ENCODE measurements around the gene IRAK1.
A peak's percentile ranks its signal among the peaks of the same experiment; 100 is the strongest.

Gene IRAK1

DNA sequence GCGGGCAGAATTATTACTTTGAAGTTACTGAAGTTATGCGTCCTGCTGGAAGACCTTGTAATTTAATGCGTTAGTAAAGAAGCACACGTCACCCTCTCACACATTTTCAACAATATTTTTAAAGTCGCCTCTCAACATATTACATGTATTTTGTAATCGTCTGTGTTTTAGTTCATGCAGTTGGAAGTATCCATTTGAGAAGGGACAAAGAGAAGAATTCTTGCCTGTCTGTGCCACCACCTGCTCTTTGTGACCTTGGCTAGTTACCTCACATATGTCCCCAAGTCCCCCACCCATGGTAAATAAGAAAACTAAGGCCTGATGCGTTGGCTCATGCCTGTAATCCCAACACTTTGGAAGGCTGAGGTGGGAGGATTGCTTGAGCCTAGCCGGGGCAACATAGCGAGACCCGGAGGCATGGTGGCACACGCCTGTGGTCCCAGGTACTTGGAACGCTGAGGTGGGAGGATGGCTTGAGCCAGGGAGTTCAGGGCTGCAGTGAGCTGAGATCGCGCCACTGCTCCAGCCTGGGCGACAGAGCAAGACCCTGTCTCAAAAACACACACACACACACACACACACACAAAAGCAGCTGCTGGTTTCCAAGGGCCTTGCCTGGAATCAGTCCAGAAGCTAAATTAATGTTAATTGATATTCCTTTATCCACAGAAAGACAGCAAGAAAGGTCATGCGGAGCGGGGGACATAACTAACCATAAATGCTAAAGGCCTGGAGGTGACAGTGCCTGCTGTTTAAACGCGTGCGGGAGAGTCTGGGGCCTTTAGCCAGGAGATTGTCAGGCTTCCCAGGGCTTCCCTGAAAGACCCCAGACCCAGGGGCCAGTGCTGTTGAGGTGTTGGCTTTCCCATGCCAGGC, 46.3 kb downstream of the IRAK1 start:
- FAIRE-seq: peak; percentile 86
- TF ChIP-seq TAF1 (IDR thresholded peaks at IDR 0.05; ENCODE audit: borderline replicate concordance, low read depth, low read length) (no peak), POLR2AphosphoS5 (IDR thresholded peaks at IDR 0.05; ENCODE audit: low read depth, low read length) (0 out of 2 replicates have a peak, but pooled peaks have one; percentile 4)
- DNase-seq (ENCODE audit: insufficient read length): no peak

DNA sequence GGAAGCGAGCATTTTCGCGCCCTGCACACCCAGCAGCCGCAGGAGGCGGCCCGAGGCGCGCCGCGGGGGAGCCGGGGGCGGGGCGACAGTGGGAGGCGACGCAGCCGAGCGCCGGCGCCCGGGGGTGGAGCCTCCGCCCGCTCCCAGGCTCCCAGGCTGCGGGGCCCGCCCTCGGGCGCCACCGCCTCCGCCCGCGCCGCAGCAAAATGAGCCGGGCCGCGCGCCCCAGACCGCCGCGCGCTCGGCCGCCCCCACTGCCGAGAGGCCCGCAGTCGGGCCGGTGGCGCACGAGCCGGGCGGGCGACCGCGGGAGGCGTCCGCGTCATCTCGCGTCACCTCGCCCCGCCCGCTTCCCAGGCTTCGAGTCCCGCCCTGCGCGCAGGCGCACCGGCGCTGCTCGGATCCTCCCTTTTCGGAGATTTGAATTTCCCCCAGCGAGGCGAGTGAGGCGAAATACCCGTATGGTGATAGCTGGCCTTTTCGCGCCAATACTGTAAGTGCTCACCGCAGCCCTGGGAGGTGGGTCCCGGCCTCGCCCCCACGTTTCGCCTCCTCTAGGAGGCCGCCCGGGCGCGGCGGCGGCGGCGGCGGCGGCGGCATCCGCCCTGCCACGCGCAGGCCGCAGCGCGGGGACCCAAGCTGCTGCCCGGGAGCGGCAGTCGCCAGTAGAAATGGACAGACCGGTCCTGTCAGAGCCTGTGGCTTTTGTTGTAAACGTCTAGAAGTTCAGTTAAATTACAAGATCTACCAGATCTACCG, 47.2 kb downstream of the IRAK1 start, which contains the start of gene TMEM187:
TSS of gene TMEM187 (plus strand) at position 387 of the 759 bp plus-strand sequence. CDS start 9,309 bp downstream, outside the sequence.
- FAIRE-seq (no peak), DNase-seq (ENCODE audit: insufficient read length) (peak; percentile 93)
- TF ChIP-seq POLR2A (IDR thresholded peaks at IDR 0.05; ENCODE audit: low read depth, low read length) (peak; percentile 70; the same call in 1 of the 2 replicates), TAF1 (IDR thresholded peaks at IDR 0.05; ENCODE audit: borderline replicate concordance, low read depth, low read length) (no peak; the same call in 1 of the 2 replicates), POLR2AphosphoS5 (IDR thresholded peaks at IDR 0.05; ENCODE audit: low read depth, low read length) (0 out of 2 replicates have a peak, but pooled peaks have one; percentile 10)

DNA sequence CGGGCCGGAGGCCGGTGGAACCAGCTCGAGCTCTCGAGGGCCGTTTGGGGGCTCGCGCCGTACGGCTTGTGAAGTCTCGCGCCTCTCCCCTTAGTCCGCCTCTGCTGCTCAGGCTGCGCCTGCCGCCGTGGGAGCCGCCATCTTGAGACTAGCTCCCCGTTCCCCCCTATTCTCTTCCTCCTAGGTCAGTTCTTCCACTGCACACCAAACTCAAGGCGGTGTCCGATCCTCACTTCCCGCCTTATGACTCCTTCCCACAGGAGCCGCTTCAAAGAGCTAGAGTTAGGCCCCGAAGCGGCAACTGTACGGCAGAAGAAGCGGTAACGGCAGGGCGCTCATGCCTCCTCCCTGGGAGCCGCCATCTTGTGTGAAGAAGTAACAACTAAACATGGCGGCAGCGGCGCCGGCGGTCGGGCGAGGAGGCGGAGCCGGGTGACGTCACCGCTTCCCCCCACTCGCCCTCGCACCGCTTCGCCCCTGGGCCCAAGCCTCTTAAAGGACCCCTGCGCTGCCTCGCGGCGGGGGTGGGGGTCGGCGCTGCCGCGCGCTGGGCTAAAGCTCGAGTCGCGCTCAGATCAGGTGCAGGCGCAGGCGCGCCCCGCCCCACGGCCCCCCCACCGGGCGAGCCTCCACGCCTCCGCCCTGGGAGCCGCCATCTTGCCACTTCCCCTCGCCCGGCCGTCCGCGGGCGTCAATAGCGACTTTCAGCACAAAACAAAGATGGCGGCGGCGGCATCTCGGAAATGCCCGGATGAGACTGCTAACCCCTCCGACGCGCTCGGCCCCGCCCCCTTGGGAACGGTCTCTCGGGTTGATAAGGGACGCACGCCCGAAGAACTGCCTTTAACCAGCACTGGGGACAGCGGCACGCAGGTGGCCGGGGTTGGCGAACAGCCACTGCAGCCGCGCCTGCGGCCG, 48.0 kb downstream of the IRAK1 start, which contains the start of gene HCFC1:
TSS of gene HCFC1 (minus strand) at position 369 of the 918 bp plus-strand sequence. CDS start 978 bp downstream, outside the sequence.
- DNase-seq (ENCODE audit: insufficient read length): peak; percentile 79
- TF ChIP-seq POLR2A (IDR thresholded peaks at IDR 0.05; ENCODE audit: low read depth, low read length) (peak; percentile 76), POLR2AphosphoS5 (IDR thresholded peaks at IDR 0.05; ENCODE audit: low read depth, low read length) (peak; percentile 69), TAF1 (IDR thresholded peaks at IDR 0.05; ENCODE audit: borderline replicate concordance, low read depth, low read length) (peak; percentile 8)
- FAIRE-seq: peak; percentile 100

DNA sequence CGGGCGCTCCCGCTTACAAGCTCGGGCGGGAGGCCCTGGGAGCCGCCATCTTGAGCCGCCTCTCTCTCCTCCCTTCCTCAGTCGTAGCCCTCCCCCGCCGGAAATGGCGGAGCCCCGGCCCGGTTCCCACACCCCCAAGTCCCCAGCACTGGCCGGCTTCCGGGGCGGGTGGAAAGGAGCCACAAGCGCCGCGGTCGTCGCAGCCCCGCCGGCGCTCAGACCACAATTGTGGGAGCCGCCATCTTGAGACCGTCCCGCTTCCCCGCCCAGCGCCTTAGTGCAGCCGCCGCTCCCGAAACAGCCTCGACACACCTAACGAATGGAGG, 48.6 kb downstream of the IRAK1 start:
- peak; percentile 96 for DNase-seq (ENCODE audit: insufficient read length)
- no peak for FAIRE-seq
- no peak; the same call in 1 of the 2 replicates for TF ChIP-seq POLR2A (IDR thresholded peaks at IDR 0.05; ENCODE audit: low read depth, low read length)
- TF ChIP-seq TAF1 (IDR thresholded peaks at IDR 0.05; ENCODE audit: borderline replicate concordance, low read depth, low read length): no peak; the same call in none of the 2 replicates
- peak; percentile 60; the same call in 1 of the 2 replicates for TF ChIP-seq POLR2AphosphoS5 (IDR thresholded peaks at IDR 0.05; ENCODE audit: low read depth, low read length)

DNA sequence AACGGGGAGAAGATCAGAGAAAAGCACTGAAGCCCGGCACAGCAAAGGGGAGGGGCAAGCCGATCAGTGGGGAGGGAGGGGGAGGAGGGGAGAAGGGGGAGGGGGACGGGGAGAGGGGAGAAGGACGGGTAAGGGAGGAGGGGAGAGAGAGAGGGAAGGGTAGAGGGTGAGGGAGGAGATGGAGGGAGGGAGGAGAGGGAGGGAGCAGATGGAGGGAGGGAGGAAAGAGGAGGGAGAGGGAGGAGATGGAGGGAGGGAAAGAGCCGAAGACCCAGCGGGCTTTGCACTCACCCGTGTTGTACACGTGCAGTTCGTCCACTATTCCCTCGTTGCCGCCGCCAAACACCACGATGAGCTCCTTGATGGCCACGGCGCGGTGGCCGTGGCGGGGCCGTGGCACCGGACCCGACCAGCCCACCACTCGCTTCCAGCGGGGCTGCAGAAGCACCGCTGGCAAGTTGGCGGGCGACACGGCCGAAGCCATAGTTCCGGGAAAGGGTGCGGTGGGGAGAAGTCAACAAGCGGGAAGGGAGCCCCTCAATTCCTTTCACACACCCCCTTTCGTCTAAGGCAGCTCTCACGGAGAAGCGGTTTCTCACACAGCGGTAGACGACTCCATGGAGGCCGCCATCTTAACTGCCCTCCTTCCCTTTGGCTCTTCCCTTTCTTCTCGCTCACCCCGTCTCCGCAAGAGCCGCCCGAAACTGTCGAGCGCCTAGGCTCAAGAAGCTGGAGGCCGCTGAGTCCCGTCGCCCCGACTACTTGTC, 49.2 kb downstream of the IRAK1 start:
- TF ChIP-seq POLR2A (IDR thresholded peaks at IDR 0.05; ENCODE audit: low read depth, low read length): 0 out of 2 replicates have a peak, but pooled peaks have one; percentile 7
- no peak for TF ChIP-seq POLR2AphosphoS5 (IDR thresholded peaks at IDR 0.05; ENCODE audit: low read depth, low read length)
- TF ChIP-seq TAF1 (IDR thresholded peaks at IDR 0.05; ENCODE audit: borderline replicate concordance, low read depth, low read length): peak; percentile 4; the same call in 1 of the 2 replicates
- no peak for FAIRE-seq
- DNase-seq (ENCODE audit: insufficient read length): no peak

DNA sequence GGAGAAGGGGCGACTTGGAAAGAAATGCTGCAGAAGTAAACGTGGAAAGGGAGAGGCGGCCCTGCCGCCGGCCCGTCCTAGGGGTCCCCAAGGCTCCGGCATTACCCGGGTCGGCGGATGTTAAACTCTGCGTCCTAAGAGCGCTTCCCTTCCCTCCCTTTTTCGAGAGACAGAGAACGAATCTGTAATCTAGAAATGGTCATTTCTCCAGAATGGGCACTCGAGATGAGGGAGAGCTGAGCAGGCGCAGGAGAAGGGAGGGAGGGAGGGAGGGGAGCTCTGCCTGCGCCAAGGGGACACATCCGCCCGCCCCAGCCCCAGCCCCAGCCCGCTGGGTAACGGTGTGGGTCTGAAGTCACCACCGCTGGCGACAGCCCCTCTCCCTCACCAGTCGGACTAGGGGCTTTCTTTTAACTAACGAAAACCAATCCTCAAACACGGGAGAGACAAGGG, 49.8 kb downstream of the IRAK1 start:
- no peak for DNase-seq (ENCODE audit: insufficient read length)
- peak; percentile 68 for FAIRE-seq
- no peak for TF ChIP-seq POLR2A (IDR thresholded peaks at IDR 0.05; ENCODE audit: low read depth, low read length)
- no peak for TF ChIP-seq POLR2AphosphoS5 (IDR thresholded peaks at IDR 0.05; ENCODE audit: low read depth, low read length)
- no peak for TF ChIP-seq TAF1 (IDR thresholded peaks at IDR 0.05; ENCODE audit: borderline replicate concordance, low read depth, low read length)

DNA sequence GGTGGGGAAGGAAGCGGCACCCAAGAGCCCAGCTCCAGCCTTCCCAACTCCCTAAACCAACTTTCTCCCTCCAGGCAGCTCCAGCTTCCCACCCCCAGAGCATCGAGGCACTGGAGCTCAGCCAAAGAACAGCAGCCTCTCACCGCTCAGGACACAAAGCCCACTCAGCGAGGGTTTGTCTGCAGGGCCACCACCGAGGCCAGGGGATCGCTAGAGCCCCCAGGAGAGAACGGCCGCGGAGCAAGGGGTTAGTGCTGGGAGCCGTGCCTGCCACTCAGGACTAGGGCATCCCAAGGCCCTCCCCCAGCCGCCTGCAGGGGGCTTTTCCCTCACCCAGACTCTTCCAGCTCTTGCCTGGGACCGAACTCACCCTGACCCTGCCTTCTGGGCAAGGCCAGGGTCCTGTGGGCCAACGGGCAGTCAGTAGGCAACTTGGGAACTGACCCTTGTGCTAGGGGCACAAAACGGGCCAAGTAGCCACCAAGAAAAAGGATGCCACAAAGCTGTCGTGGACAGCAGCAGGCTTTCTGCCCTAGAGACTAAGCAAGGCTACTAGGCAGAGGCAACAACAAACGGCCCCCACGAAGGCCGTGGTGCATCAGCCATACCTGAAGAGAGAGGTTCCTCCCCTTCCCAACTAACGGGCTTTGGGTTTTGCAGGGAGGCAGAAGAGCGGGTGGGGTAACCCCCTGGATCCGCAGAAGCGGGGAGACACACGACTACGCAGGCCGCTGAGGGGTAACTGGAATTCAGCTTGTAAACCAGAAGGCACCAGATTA, 50.4 kb downstream of the IRAK1 start:
- DNase-seq (ENCODE audit: insufficient read length) (no peak), FAIRE-seq (no peak)
- no peak for TF ChIP-seq POLR2AphosphoS5 (IDR thresholded peaks at IDR 0.05; ENCODE audit: low read depth, low read length)
- no peak for TF ChIP-seq POLR2A (IDR thresholded peaks at IDR 0.05; ENCODE audit: low read depth, low read length)
- no peak for TF ChIP-seq TAF1 (IDR thresholded peaks at IDR 0.05; ENCODE audit: borderline replicate concordance, low read depth, low read length)

DNA sequence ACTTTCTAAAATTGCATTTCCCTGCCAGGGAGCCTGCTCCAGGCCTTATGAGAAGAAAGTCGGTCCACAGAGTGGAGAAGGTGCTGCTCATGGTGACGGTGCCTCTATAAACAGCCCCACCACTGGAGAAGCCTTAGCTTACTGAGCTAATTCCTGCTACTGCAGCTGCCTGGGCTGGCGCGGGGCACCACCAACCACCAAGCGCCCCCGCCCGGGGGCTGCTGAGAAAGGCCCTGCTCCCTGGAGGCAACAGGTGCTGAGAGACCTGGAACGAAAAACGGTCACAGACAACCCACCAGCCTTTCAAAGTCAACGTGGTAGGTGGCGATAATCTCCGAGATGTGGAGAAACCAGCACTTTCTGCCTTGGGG, 51.0 kb downstream of the IRAK1 start:
- DNase-seq (ENCODE audit: insufficient read length) (no peak), FAIRE-seq (peak; percentile 73)
- no peak for TF ChIP-seq TAF1 (IDR thresholded peaks at IDR 0.05; ENCODE audit: borderline replicate concordance, low read depth, low read length)
- no peak for TF ChIP-seq POLR2AphosphoS5 (IDR thresholded peaks at IDR 0.05; ENCODE audit: low read depth, low read length)
- TF ChIP-seq POLR2A (IDR thresholded peaks at IDR 0.05; ENCODE audit: low read depth, low read length): no peak

DNA sequence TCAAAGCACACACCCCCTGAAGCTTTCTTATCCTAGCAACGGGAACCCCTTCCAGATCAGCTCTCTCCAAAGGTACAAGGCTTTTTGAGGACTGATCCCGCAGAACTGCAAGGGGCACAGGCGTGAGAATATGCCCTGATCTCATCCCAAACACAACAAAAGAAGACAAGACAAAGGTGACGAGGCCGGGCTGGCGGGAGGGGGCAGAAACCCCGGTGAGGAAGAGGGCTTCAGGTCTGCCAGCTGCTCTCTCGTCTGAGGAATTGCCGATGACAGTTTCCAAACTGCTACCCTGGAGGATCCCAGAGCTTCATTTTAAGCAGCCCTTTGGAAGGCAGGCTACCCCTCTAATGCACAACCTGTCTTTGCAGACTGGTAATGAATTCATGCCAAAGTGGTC, 51.4 kb downstream of the IRAK1 start:
- no peak for FAIRE-seq
- no peak for DNase-seq (ENCODE audit: insufficient read length)
- no peak for TF ChIP-seq POLR2A (IDR thresholded peaks at IDR 0.05; ENCODE audit: low read depth, low read length)
- no peak for TF ChIP-seq TAF1 (IDR thresholded peaks at IDR 0.05; ENCODE audit: borderline replicate concordance, low read depth, low read length)
- no peak for TF ChIP-seq POLR2AphosphoS5 (IDR thresholded peaks at IDR 0.05; ENCODE audit: low read depth, low read length)
